ENCODE data around the gene CREB3. TPM values are rescaled to one million over a fixed set of nuclear protein-coding genes. Genes with fewer than 3 reads are reported as not detected.

CREB3 gene
- total RNA-seq, 1 experiment from 2014 or later = 29.1 TPM

- ChIA-PET POLR2A (ENCODE audit: low non-redundant PET) (no interaction called here), CTCF (no interaction called here)
- BruUV-seq (replicated peaks) = no TSS peak
- Histone ChIP-seq H3K36me3 (ENCODE audit: insufficient read depth, low read length, poor library complexity, severe bottlenecking) (peaks cover 76% of the 10 kb centered on the region), H3K27ac (ENCODE audit: low read depth, low read length, poor library complexity, severe bottlenecking) (no peak overlapping the region), H3K9me3 (ENCODE audit: low read depth, low read length, poor library complexity, severe bottlenecking) (no peaks in the 10 kb centered on the region), H3K4me3 (ENCODE audit: low read depth, low read length, poor library complexity, severe bottlenecking) (no peak overlapping the region), H3K4me1 (ENCODE audit: insufficient read depth, low read length, poor library complexity, severe bottlenecking) (no peaks in the 10 kb centered on the region), H3K27me3 (replicated peaks; ENCODE audit: insufficient read depth, low read depth, low read length, poor library complexity) (no peaks in the 10 kb centered on the region)
- intact Hi-C loops (cut with micrococcal nuclease; ENCODE audit: unreplicated experiment) = loop anchor here (5.0 to 10.0 kb wide), 2 partner anchors 38 to 76 kb away; partner anchors contain the start of genes HINT2 and SPAG8
- DNase-seq (ENCODE audit: low spot score) = no peak
- TF ChIP-seq EZH2 (IDR thresholded peaks at IDR 0.05; ENCODE audit: borderline replicate concordance, low read depth, low read length, poor library complexity, severe bottlenecking) = no peak
- TF ChIP-seq, protein P1, sequence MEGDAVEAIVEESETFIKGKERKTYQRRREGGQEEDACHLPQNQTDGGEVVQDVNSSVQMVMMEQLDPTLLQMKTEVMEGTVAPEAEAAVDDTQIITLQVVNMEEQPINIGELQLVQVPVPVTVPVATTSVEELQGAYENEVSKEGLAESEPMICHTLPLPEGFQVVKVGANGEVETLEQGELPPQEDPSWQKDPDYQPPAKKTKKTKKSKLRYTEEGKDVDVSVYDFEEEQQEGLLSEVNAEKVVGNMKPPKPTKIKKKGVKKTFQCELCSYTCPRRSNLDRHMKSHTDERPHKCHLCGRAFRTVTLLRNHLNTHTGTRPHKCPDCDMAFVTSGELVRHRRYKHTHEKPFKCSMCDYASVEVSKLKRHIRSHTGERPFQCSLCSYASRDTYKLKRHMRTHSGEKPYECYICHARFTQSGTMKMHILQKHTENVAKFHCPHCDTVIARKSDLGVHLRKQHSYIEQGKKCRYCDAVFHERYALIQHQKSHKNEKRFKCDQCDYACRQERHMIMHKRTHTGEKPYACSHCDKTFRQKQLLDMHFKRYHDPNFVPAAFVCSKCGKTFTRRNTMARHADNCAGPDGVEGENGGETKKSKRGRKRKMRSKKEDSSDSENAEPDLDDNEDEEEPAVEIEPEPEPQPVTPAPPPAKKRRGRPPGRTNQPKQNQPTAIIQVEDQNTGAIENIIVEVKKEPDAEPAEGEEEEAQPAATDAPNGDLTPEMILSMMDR (conservative IDR thresholded peaks at IDR 0.05; ENCODE audit: low read depth, low read length) = no peak
Observed at GRCh38 chr9:35738924-35739323, 6.5 kb downstream of the CREB3 start.

GRCh38 chr9:35740243-35740642, 7.8 kb downstream of the CREB3 start:
- Histone ChIP-seq H3K4me3 (ENCODE audit: low read depth, low read length, poor library complexity, severe bottlenecking) (no peak overlapping the region), H3K36me3 (ENCODE audit: insufficient read depth, low read length, poor library complexity, severe bottlenecking) (peaks cover 76% of the 10 kb centered on the region), H3K9me3 (ENCODE audit: low read depth, low read length, poor library complexity, severe bottlenecking) (no peaks in the 10 kb centered on the region), H3K4me1 (ENCODE audit: insufficient read depth, low read length, poor library complexity, severe bottlenecking) (no peaks in the 10 kb centered on the region), H3K27ac (ENCODE audit: low read depth, low read length, poor library complexity, severe bottlenecking) (no peak overlapping the region), H3K27me3 (replicated peaks; ENCODE audit: insufficient read depth, low read depth, low read length, poor library complexity) (no peaks in the 10 kb centered on the region)
- no peak for TF ChIP-seq EZH2 (IDR thresholded peaks at IDR 0.05; ENCODE audit: borderline replicate concordance, low read depth, low read length, poor library complexity, severe bottlenecking)
- TF ChIP-seq, protein P1 (conservative IDR thresholded peaks at IDR 0.05; ENCODE audit: low read depth, low read length) = no peak
- CTCF ChIA-PET = interaction anchor here (0.6 kb wide), 1 partner anchor 64 kb away, joined by 3 read pairs; no protein-coding TSS in a partner anchor
- intact Hi-C loops (cut with micrococcal nuclease; ENCODE audit: unreplicated experiment) = no loop called here
- no peak for DNase-seq (ENCODE audit: low spot score)
- BruUV-seq (replicated peaks) = no TSS peak
- POLR2A ChIA-PET (ENCODE audit: low non-redundant PET) = no interaction called here

- no peak for DNase-seq (ENCODE audit: low spot score)
- POLR2A ChIA-PET (ENCODE audit: low non-redundant PET) = no interaction called here
- H3K27ac ChIP-seq (ENCODE audit: low read depth, low read length, poor library complexity, severe bottlenecking) = no peak overlapping the region
- no peaks in the 10 kb centered on the region for H3K27me3 ChIP-seq (replicated peaks; ENCODE audit: insufficient read depth, low read depth, low read length, poor library complexity)
- no TSS peak for BruUV-seq (replicated peaks)
- H3K36me3 ChIP-seq (ENCODE audit: insufficient read depth, low read length, poor library complexity, severe bottlenecking) = peaks cover 68% of the 10 kb centered on the region
- H3K4me3 ChIP-seq (ENCODE audit: low read depth, low read length, poor library complexity, severe bottlenecking) = no peak overlapping the region
- CTCF ChIA-PET = interaction anchor here (0.6 kb wide), 1 partner anchor 812 kb away, joined by 3 read pairs; no protein-coding TSS in a partner anchor
- H3K4me1 ChIP-seq (ENCODE audit: insufficient read depth, low read length, poor library complexity, severe bottlenecking) = peaks cover 8% of the 10 kb centered on the region
- H3K9me3 ChIP-seq (ENCODE audit: low read depth, low read length, poor library complexity, severe bottlenecking) = no peaks in the 10 kb centered on the region
- TF ChIP-seq, protein P1 (conservative IDR thresholded peaks at IDR 0.05; ENCODE audit: low read depth, low read length) = no peak
- TF ChIP-seq EZH2 (IDR thresholded peaks at IDR 0.05; ENCODE audit: borderline replicate concordance, low read depth, low read length, poor library complexity, severe bottlenecking) = no peak
- intact Hi-C loops (cut with micrococcal nuclease; ENCODE audit: unreplicated experiment) = no loop called here
Observed at GRCh38 chr9:35741740-35742139, 9.3 kb downstream of the CREB3 start.
